Measurements from ENCODE around the gene YPEL2.

GRCh38 chr17:59427425-59427921 is 96.0 kb downstream of the YPEL2 start:
- TF ChIP-seq, protein P1, sequence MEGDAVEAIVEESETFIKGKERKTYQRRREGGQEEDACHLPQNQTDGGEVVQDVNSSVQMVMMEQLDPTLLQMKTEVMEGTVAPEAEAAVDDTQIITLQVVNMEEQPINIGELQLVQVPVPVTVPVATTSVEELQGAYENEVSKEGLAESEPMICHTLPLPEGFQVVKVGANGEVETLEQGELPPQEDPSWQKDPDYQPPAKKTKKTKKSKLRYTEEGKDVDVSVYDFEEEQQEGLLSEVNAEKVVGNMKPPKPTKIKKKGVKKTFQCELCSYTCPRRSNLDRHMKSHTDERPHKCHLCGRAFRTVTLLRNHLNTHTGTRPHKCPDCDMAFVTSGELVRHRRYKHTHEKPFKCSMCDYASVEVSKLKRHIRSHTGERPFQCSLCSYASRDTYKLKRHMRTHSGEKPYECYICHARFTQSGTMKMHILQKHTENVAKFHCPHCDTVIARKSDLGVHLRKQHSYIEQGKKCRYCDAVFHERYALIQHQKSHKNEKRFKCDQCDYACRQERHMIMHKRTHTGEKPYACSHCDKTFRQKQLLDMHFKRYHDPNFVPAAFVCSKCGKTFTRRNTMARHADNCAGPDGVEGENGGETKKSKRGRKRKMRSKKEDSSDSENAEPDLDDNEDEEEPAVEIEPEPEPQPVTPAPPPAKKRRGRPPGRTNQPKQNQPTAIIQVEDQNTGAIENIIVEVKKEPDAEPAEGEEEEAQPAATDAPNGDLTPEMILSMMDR (IDR thresholded peaks at IDR 0.05), result no peak
- TF ChIP-seq POLR2A (IDR thresholded peaks at IDR 0.05), result no peak

Measured in Peyer's patch (tissue), 4 donors.